ENCODE results near the gene IL2.

Gene IL2

DNA sequence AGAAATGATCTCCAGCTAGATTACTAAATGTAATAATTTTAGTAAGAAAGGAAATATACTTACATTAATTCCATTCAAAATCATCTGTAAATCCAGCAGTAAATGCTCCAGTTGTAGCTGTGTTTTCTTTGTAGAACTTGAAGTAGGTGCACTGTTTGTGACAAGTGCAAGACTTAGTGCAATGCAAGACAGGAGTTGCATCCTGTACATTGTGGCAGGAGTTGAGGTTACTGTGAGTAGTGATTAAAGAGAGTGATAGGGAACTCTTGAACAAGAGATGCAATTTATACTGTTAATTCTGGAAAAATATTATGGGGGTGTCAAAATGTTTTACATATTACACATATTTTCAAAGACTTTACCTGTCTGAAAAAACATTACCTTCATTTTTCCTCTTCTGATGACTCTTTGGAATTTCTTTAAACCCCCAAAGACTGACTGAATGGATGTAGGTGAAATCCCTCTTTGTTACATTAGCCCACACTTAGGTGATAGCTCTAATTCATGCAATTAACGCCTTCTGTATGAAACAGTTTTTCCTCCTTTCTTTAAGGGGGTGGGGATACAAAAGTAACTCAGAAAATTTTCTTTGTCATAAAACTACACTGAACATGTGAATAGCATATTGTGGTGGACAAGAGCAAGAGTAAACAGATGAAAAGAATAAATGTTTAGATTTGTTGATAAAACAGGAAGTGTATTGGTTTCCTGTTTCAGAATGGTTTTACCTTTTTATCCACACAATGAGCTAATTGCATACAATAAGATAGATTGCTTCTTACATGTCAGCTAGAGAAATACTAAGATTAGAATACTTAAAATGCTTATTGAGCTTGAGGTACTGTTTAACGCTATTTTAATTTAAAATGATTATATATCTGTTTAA lies at the start of gene IL2:
Gene IL2, minus strand, starts transcription at position 495 of the 886 bp plus-strand sequence. Its CDS starts 285 bp downstream, at position 210.
- DNase-seq, result no peak

DNA sequence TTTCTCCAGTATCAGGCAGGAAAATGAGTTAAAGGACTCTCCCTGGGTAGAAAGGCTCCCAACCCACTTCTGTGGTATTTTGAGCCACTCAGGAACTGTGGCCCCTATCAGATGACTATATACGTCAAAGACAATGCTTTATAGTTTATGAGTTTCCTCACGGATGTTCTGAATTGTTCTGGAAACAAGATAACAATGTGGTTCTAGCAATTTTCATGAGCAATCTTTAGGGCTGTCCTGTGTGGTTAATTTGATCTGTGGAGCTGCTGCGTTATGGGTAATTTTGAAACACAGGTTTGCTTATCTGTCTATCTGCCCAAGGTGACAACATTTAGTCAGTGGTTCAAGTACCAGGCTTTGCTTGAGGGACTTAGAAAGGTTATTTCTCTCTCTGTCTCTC lies 46.7 kb upstream of the IL2 start:
- DNase-seq, result no peak

DNA sequence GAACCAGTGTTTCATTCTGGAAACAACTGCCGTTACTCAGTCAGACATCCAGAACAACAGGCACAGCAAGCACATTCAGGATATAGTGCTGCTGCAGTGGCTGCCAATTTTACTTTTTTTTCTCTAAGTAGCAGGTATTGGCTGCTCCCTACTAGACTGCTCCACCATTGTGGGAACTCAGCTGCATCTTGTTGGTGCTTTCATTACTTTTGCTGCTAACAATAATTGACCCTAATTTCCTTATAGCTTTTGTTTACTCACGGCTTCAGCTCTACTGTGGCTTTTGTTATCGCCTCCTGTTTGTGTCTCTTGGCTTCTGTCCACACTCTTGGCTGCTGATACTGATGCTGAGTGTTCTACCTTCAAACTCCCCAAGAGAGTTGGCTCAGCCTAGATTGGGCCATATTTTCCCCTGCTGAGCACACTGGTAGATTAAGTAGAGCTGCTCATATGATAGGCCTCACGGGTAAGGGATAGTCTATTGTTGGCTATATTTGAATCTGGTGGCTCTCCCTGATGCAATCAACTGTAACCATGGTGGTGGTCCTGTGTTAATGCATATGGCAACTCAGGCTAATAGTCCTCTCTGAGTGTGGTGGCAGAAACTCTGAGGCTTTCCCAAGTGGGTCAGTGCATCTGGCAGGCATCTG lies 44.5 kb upstream of the IL2 start:
- no peak for DNase-seq

DNA sequence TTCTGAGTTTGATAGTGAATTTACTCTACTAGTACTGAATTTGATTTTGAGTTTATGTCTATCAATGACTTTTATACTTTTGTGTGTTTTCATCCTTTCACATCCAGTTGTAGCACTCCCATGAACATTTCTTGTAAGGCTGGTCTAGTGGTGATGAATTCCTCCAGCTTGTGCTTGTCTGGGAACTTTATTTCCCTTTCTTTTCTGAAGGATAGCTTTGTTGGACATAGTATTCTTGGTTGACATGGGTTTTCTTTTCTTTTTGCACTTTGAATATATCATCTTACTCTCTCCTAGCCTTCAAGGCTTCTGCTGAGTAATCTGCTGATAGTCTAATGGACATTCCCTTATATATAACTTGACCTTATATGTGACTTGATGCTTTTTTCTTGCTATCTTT lies 32.5 kb upstream of the IL2 start:
- no peak for DNase-seq

DNA sequence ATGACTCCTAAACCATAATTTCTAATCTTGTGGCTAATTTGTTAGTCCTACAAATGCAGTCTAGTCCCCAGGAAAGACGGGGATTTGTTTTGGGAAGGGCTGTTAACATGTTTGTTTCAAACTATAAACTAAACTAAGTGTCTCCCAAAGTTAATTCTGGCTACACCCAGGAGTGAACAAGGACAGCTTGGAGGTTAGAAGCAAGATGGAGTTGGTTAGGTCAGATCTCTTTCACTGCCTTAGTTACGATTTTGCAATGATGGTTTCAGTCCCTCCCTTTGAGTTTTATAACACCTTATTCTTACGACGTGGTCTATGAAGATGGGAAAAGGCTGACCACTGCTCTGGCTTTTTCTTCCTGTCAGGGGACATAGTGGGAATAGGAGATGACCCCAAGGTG lies 27.0 kb upstream of the IL2 start:
- DNase-seq, result no peak

DNA sequence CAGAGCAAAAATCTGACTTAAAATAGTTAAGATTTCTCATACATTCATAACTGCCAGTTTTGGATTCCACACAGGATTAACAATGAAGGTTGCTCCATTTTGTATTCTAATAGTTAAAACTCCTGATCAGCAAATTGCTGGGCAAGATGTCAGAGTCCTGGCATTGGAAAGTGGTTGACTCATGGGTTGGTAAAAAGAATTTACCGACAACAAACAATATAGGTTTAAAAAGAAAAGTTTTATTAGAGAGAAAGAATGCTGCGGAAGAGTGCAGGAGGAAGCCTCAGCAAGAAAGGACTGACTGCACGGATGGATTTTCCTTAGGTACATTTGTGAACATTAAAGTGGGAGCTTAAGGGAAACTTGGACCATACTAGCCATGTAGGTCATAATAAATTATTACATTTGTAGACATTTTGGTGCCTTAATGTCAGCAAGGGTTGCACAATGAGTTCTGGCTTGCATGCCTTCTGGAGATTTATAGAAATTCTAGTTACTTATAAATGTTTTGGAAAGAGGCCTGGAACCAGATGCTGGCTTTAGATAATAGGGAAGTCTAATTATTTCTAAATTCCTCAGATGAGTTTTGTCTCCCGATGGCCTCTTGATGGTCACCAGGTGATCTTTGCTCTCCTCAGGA lies 25.4 kb upstream of the IL2 start:
- DNase-seq, result no peak

DNA sequence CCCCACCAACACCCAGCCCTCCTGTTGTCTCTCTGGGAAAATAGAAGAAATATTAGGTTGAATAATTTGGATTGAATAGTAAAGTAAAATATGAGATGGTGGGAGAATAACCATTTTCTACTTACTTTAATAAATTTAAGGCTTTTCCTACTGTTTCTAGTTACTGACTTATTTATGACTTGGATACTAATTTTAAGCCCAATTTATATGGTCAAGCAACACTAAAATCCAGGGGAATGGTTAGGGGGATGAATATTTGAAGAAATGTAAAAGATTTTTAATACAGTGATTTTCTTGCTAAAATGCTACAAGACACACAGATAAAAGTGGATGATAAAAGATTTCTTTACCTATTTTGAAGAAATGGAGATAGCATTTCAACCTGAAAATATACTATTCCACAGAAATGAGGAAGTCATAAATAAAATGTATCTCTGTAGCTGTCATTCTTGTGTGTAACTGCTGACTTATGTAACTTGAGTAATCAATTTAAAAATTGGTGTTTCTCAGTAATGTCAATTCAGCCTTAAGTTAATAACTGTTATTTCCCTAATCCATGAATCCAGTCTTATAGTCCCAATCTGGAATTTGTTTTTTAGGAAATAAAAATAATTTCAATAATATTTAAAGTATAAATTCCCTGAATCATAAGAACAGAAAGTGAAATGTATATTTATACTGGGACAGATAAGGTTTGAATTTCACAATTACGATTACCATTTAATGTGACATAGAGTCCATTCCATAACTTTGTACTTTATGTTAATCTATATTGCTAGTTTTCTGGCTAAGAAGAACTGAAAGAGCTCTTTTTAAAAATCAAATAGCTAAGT lies 24.3 kb upstream of the IL2 start:
- DNase-seq, result no peak

DNA sequence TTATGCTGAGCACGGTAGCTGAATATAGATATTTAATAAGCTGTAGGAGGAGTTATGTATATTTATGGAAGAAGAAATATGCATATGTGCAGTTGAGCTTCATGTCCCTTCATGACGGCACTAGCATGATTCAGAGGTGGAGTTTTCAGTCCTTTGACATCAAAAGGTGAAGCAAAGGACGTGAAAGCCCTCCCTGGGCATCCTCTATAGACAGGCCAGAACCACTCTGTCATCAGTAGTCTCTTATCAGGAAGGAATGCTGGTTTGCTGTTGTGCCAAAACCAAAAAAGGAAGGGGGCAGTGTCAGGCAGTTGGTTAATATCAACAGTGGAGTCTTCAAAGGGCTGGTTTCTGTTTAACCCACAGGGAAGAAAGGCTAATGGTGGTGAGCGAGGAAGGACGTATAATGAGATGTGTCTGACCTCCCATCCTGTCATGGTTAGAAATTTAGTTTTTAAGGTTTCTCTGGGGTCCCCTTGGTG lies 23.5 kb upstream of the IL2 start:
- no peak for DNase-seq

DNA sequence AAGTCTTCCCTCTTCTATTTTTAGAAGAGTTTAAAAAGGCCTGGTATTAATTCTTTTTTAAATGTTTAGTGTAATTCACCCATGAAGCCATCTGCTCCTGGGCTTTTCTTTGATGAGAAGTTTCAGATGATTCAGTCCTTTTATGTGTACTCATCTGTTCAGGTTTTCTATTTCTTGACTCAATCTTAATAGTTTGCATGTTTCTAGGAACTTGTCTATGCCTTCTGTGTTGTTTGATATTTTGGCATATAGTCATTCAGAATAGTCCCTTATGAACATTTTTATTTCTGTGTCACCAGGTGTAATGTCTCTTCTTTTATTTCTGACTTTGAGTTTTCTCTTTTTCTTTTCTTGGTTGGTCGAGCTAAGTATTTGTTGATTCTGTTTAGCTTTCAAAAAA lies 20.2 kb upstream of the IL2 start:
- no peak for DNase-seq

DNA sequence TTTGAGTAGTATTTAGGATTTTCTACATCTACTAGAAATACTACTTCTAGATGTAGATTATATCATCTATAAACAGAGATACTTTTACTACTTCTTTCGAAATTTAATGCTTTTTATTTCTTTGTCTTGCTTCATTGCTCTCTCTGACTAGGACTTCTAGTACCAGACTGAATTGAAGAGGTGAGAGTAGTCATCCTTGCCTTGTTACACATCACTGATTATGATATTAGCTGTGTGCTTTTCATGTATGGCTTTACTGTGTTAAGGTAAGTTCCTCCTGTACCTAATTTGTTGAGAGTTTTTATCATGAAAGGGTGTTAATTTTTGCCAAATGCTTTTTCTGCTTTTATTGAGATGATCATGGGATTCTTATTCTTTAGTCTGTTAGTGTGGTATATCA lies 19.6 kb upstream of the IL2 start:
- DNase-seq, result no peak

DNA sequence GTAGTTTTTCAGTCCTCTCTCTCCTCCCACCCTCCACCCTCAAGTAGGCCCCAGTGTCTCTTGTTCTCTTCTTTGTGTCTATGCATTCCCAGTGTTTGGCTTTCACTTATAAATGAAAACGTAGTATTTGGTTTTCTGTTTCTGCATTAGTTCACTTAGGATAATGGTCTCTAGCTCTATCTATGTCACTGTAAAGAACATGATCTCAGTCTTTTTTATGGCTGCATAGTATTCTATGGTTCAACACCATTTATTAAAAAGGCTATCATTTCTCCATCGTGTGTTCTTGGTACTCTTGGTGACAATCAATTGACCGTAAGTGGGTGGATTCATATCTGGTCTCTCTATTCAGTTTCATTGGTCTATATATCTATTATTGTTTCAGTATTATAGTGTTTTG lies 18.7 kb upstream of the IL2 start:
- no peak for DNase-seq

DNA sequence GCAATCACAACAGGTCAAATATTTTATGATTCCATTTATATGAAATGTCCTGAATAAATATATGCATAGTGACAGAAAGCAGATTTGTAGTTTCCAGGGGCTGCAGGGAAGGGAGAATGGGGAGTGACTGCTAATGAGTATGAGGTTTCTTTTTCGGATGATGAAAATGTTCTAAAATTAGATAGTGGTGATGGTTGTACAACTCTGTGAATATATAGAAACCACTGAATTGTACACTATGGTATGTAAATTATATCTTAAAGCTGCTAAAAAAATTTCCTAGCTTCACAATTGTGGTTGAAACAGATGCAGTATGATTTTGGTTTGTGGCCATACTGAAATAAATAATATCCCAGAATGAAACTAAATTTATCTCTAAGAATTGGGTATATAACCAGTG lies 12.9 kb upstream of the IL2 start:
- DNase-seq, result no peak

DNA sequence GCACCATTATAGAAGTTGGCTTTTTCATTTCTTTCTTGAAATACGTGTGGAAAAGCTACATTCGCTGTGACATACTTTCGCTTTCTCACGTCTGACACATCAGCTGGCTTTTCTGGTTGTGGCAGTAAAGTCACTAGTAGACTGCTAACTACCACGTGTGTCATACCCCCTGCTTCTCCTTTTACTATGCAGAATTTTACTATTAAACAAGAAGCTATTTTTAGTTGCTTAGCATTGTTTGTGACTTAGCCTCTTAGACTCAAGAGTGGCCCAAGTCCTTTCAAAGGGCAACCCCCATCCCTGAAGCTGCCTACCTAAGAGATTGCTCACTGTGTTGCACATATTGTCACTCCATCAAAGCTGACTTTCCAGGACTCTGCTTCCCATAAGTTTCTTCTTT lies 2.1 kb upstream of the IL2 start:
- peak in 1 of 2 donors; percentile 60 for DNase-seq

DNA sequence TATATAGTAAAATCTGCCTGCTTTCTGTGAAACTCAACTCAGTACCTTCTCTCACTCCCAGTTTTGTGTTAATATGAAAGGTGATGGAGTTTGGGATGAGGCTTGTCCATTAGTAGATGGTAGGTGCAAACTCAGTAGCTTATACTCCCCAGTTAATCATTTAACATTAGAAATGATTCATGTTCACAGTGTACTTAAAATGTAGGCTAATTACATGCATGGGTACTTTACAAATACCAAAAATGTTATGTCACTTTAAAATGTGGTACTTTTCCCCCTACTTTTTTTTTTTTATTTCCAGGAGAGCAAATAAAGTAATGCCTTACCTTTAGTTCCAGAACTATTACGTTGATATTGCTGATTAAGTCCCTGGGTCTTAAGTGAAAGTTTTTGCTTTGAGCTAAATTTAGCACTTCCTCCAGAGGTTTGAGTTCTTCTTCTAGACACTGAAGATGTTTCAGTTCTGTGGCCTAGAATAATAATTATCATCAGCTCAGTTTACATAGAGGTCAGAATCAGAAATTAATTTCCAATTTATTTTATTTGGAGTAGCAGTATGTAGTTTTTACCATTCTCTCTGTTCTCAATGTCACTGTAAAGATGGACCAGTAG lies 3.0 kb downstream of the IL2 start:
- no peak for DNase-seq

DNA sequence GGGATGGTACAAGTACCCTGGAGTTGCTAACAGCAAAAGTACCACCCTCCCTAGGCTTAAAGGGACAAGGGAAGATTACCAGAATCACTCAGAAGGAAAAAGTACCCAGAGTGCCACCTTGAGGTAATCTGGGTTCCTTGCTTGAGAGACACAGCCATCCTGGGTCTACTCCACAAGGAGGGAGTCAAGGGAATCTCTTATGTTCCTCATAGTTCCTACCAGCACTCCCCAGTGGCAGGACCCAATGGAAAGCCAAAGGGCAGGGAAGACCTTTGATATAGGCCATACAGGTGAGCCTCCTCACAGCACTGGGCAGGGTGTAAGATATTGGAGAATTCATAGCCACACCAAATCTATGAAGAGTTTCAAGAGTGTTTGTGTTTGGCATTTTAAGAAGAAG lies 5.7 kb downstream of the IL2 start:
- no peak for DNase-seq

DNA sequence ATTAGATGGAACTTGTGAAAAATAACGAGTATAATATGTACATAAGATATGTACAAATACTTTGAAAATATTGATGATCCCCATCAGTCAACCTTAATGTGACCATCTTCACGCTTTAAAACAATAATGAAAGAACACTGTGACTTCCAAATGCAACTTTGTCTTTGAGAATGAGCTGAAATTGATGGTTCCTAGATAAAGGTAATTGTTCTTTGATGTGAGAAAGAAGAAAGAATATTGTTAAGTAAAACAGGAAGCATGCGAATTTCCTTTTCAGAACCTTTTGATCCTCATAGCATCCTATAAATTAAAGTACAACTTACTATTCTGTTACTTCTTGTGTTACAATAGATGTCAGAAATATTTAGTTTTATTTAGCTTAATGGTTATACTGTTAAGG lies 22.2 kb downstream of the IL2 start:
- no peak for DNase-seq

DNA sequence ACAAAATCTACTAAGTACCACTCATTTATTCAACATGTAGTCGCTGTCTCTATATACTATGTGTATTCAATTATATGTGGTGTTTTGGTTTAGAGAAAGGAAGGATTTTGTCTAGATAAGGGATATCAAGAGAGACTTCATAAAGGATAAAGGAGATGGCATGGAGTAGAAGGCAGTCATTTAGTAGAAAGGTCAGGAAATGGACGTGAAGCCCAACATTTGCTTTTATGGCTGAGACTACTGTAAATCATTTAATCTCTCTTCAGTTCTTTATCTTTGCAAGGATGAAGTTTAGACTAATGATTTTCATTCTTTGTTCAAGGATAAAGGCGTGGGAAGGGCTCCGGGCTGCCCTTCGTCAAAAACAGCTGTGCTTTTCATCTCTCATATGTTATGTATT lies 25.2 kb downstream of the IL2 start:
- DNase-seq, result no peak

DNA sequence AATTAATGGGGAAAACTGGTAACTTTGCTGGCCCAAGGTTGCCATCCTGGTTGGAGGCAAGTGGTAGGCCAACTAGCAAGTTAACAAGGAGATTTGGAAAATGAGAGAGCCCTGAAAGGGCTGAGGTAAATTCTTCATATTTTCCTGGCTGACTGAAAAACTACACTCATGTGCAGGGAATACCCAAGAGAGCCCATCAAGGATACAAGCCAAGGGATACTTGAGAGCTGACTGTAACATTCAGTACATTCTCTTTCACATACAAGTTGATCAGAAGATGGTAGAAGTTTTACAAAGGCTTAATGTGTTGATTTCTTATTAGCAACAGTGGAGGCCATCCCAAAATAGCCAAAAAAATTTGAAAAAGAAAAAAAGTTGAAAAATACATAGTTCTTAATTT lies 33.3 kb downstream of the IL2 start:
- DNase-seq, result no peak

DNA sequence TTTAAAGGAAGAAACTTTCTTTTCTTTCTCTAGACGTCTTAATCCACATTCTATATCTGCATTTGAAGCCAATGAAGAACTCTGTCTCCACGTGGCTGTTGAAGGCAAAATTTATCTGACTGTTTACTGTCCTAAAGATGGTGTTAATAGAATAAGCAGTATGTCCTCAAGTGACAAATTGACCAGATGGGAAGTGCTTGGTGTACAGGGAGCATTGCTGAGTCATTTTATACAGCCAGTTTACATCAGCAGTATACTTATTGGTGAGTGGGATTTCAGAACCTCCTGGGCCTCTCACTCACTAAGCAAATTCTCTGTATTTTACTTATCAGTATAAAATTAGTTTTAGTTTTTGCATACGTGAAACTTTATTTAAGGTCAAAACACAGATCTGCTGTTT lies 44.0 kb downstream of the IL2 start:
- DNase-seq, result no peak

DNA sequence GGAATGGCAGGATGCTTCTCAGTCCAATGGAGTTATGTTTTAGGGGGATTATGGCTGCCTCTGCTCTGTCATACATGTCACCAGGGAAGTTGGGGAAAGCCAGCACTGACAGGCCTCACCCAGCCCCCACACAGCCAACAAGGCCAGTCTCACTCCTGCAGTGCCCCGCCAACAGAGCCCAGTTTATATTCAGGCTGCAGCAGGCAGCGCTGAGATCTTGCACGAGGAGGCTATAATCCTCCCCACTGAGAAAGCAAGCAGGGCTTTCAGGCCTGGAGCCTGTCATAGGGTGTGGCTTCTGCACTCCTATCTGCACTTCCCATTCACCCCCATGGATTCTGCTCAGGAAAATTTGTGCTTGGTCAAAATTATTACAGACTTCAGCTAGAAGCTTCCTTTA lies 52.7 kb downstream of the IL2 start:
- DNase-seq, result no peak
